HEK293 (cell line): ENCODE data around the gene FSD2.
A peak's percentile ranks its signal among the peaks of the same experiment; 100 is the strongest.

Source experiments
- KLF8 ChIP-seq: fragments of 450-650 bp; formaldehyde crosslinking; IDR thresholded peaks from 2 replicates; pipeline ENCODE4 v1.5.1; 2016; ENCODE audit warnings: missing biosample characterization, missing genetic modification characterization
- MEIS1 ChIP-seq: sonication (generic); formaldehyde crosslinking; IDR thresholded peaks from 2 replicates; pipeline ENCODE4 v1.8.1; 2022; ENCODE audit warnings: missing genetic modification reagents, mild to moderate bottlenecking, borderline replicate concordance
- MZF1 ChIP-seq: fragments of 450-650 bp; formaldehyde crosslinking; IDR thresholded peaks from 2 replicates; pipeline ENCODE4 v1.5.1; 2017; ENCODE audit warnings: missing biosample characterization, missing genetic modification characterization, borderline replicate concordance
- PRDM1 ChIP-seq: fragments of 450-650 bp; formaldehyde crosslinking; IDR thresholded peaks from 2 replicates; pipeline ENCODE4; 2016; ENCODE audit warnings: missing biosample characterization, missing genetic modification characterization
- SP7 ChIP-seq: fragments of 450-650 bp; formaldehyde crosslinking; IDR thresholded peaks from 2 replicates; pipeline ENCODE4 v1.5.1; 2016; ENCODE audit warnings: missing biosample characterization, missing genetic modification characterization
- ZBTB48 ChIP-seq: fragments of 450-650 bp; formaldehyde crosslinking; IDR thresholded peaks from 2 replicates; pipeline ENCODE4 v1.5.1; 2016; ENCODE audit warnings: missing biosample characterization, missing genetic modification characterization
- ZNF133 ChIP-seq: fragments of 450-650 bp; formaldehyde crosslinking; IDR thresholded peaks from 2 replicates; pipeline ENCODE4 v1.5.1; 2016; ENCODE audit warnings: missing biosample characterization, missing genetic modification characterization
- ZNF404 ChIP-seq: fragments of 450-650 bp; formaldehyde crosslinking; IDR thresholded peaks from 2 replicates; pipeline ENCODE4 v1.5.1; 2017; ENCODE audit warnings: missing biosample characterization, missing genetic modification characterization
- ZNF560 ChIP-seq: fragments of 450-650 bp; formaldehyde crosslinking; IDR thresholded peaks from 2 replicates; pipeline ENCODE4 v1.5.1; 2017; ENCODE audit warnings: missing biosample characterization, missing genetic modification characterization, borderline replicate concordance
- ZNF660 ChIP-seq: fragments of 450-650 bp; IDR thresholded peaks from 2 replicates; pipeline ENCODE4 v1.5.1; 2018; ENCODE audit warnings: missing biosample characterization, mild to moderate bottlenecking, missing genetic modification characterization
- ZNF664 ChIP-seq: fragments of 450-650 bp; formaldehyde crosslinking; IDR thresholded peaks from 2 replicates; pipeline ENCODE4 v1.5.1; 2016; ENCODE audit warnings: missing biosample characterization, missing genetic modification characterization
- ZNF670 ChIP-seq: fragments of 450-650 bp; formaldehyde crosslinking; IDR thresholded peaks from 2 replicates; pipeline ENCODE4 v1.5.1; 2016; ENCODE audit warnings: missing biosample characterization, missing genetic modification characterization, low read depth
- ZNF777 ChIP-seq: fragments of 450-650 bp; formaldehyde crosslinking; IDR thresholded peaks from 2 replicates; pipeline ENCODE4 v1.5.1; 2017; ENCODE audit warnings: missing biosample characterization, missing genetic modification characterization, borderline replicate concordance
- ZNF785 ChIP-seq: fragments of 450-650 bp; formaldehyde crosslinking; IDR thresholded peaks from 2 replicates; pipeline ENCODE4 v1.5.1; 2016; ENCODE audit warnings: missing biosample characterization, missing genetic modification characterization
- TF ChIP-seq, protein P1 (sequence below): fragments of 450-650 bp; formaldehyde crosslinking; conservative IDR thresholded peaks from 2 replicates; pipeline ENCODE4 v1.5.1; 2016; ENCODE audit warnings: low read depth, missing biosample characterization, missing genetic modification characterization
- TF ChIP-seq, protein P2 (sequence below): fragments of 450-650 bp; formaldehyde crosslinking; IDR thresholded peaks from 2 replicates; pipeline ENCODE4 v1.5.1; 2016; ENCODE audit warnings: missing biosample characterization, missing genetic modification characterization, low read depth
- TF ChIP-seq, protein P3 (sequence below): fragments of 450-650 bp; formaldehyde crosslinking; conservative IDR thresholded peaks from 2 replicates; pipeline ENCODE4 v1.5.1; 2016; ENCODE audit warnings: low read depth, missing biosample characterization, missing genetic modification characterization
- TF ChIP-seq, protein P4 (sequence below): fragments of 450-650 bp; formaldehyde crosslinking; IDR thresholded peaks from 2 replicates; pipeline ENCODE4 v1.5.1; 2016; ENCODE audit warnings: missing biosample characterization, missing genetic modification characterization, borderline replicate concordance
- TF ChIP-seq, protein P5 (sequence below): fragments of 450-650 bp; formaldehyde crosslinking; IDR thresholded peaks from 2 replicates; pipeline ENCODE4 v1.5.0; 2017; ENCODE audit warnings: missing biosample characterization, missing genetic modification characterization, borderline replicate concordance
- TF ChIP-seq, protein P6 (sequence below): fragments of 450-650 bp; formaldehyde crosslinking; IDR thresholded peaks from 2 replicates; pipeline ENCODE4 v1.5.1; 2016; ENCODE audit warnings: missing biosample characterization, missing genetic modification characterization

Gene FSD2

DNA sequence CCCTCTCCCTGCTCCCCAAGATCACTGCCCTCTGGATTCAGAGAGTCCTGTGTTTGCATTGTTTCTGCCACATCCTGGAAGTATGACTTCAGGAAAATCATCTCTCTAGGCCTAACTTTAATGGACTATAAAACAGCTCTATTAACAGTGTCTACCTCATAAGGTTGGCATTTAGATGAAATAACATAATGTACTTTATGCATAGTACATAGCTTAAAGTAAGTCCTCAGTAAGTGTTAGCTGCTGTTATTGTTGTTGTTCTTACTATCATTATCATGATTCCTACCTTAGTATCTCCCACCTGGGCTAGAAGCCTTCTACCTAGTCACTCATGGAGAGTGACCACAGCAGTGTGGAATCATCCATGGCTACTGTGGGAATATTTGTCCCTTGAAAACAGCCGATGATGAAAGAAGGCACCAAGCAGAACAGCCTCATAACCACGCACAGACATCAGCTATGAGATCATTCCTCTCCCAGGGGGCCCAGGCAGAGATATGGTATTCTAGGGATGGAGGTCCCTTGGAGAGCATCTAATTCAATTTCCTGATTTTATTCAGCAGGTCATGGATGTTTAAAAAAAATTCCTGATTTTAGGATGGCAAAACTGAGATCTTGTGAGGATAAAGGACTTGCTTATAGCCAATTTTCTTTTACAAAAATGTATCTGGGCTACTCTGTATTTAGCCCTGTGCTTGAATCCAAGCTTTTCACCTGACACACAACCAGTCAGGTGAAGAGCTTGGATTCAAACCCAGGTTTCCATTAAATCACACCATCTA lies 1.9 kb downstream of the FSD2 start (continued):
- TF ChIP-seq SP7 (tag by site-specific recombination) (peak; percentile 25; the same call in 1 of the 2 replicates), ZNF777 (no peak), ZNF785 (tag by site-specific recombination) (no peak), ZBTB48 (peak; percentile 75), MEIS1 (CRISPR knock-in tag) (no peak), ZNF560 (tag by site-specific recombination) (no peak), PRDM1 (tag by site-specific recombination) (no peak), ZNF660 (peak; percentile 65), ZNF664 (tag by site-specific recombination) (peak; percentile 94), ZNF670 (tag by site-specific recombination) (no peak), KLF8 (0 out of 2 replicates have a peak, but pooled peaks have one; percentile 38), ZNF404 (no peak), ZNF133 (tag by site-specific recombination) (no peak), MZF1 (no peak)
- TF ChIP-seq, protein P1, sequence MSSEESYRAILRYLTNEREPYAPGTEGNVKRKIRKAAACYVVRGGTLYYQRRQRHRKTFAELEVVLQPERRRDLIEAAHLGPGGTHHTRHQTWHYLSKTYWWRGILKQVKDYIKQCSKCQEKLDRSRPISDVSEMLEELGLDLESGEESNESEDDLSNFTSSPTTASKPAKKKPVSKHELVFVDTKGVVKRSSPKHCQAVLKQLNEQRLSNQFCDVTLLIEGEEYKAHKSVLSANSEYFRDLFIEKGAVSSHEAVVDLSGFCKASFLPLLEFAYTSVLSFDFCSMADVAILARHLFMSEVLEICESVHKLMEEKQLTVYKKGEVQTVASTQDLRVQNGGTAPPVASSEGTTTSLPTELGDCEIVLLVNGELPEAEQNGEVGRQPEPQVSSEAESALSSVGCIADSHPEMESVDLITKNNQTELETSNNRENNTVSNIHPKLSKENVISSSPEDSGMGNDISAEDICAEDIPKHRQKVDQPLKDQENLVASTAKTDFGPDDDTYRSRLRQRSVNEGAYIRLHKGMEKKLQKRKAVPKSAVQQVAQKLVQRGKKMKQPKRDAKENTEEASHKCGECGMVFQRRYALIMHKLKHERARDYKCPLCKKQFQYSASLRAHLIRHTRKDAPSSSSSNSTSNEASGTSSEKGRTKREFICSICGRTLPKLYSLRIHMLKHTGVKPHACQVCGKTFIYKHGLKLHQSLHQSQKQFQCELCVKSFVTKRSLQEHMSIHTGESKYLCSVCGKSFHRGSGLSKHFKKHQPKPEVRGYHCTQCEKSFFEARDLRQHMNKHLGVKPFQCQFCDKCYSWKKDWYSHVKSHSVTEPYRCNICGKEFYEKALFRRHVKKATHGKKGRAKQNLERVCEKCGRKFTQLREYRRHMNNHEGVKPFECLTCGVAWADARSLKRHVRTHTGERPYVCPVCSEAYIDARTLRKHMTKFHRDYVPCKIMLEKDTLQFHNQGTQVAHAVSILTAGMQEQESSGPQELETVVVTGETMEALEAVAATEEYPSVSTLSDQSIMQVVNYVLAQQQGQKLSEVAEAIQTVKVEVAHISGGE = no peak
- TF ChIP-seq, protein P2, sequence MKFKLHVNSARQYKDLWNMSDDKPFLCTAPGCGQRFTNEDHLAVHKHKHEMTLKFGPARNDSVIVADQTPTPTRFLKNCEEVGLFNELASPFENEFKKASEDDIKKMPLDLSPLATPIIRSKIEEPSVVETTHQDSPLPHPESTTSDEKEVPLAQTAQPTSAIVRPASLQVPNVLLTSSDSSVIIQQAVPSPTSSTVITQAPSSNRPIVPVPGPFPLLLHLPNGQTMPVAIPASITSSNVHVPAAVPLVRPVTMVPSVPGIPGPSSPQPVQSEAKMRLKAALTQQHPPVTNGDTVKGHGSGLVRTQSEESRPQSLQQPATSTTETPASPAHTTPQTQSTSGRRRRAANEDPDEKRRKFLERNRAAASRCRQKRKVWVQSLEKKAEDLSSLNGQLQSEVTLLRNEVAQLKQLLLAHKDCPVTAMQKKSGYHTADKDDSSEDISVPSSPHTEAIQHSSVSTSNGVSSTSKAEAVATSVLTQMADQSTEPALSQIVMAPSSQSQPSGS (tag by site-specific recombination) = peak; percentile 46; the same call in 1 of the 2 replicates
- TF ChIP-seq, protein P3, sequence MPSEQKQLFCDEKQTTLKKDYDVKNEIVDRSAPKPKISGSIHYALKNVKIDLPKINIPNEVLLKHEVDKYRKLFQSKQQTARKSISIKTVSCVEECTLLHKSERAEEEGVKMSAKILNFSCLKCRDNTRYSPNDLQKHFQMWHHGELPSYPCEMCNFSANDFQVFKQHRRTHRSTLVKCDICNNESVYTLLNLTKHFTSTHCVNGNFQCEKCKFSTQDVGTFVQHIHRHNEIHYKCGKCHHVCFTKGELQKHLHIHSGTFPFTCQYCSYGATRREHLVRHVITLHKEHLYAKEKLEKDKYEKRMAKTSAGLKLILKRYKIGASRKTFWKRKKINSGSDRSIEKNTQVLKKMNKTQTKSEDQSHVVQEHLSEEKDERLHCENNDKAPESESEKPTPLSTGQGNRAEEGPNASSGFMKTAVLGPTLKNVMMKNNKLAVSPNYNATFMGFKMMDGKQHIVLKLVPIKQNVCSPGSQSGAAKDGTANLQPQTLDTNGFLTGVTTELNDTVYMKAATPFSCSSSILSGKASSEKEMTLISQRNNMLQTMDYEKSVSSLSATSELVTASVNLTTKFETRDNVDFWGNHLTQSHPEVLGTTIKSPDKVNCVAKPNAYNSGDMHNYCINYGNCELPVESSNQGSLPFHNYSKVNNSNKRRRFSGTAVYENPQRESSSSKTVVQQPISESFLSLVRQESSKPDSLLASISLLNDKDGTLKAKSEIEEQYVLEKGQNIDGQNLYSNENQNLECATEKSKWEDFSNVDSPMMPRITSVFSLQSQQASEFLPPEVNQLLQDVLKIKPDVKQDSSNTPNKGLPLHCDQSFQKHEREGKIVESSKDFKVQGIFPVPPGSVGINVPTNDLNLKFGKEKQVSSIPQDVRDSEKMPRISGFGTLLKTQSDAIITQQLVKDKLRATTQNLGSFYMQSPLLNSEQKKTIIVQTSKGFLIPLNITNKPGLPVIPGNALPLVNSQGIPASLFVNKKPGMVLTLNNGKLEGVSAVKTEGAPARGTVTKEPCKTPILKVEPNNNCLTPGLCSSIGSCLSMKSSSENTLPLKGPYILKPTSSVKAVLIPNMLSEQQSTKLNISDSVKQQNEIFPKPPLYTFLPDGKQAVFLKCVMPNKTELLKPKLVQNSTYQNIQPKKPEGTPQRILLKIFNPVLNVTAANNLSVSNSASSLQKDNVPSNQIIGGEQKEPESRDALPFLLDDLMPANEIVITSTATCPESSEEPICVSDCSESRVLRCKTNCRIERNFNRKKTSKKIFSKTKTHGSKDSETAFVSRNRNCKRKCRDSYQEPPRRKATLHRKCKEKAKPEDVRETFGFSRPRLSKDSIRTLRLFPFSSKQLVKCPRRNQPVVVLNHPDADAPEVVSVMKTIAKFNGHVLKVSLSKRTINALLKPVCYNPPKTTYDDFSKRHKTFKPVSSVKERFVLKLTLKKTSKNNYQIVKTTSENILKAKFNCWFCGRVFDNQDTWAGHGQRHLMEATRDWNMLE (tag by site-specific recombination) = no peak; the same call in 1 of the 2 replicates
- TF ChIP-seq, protein P4, sequence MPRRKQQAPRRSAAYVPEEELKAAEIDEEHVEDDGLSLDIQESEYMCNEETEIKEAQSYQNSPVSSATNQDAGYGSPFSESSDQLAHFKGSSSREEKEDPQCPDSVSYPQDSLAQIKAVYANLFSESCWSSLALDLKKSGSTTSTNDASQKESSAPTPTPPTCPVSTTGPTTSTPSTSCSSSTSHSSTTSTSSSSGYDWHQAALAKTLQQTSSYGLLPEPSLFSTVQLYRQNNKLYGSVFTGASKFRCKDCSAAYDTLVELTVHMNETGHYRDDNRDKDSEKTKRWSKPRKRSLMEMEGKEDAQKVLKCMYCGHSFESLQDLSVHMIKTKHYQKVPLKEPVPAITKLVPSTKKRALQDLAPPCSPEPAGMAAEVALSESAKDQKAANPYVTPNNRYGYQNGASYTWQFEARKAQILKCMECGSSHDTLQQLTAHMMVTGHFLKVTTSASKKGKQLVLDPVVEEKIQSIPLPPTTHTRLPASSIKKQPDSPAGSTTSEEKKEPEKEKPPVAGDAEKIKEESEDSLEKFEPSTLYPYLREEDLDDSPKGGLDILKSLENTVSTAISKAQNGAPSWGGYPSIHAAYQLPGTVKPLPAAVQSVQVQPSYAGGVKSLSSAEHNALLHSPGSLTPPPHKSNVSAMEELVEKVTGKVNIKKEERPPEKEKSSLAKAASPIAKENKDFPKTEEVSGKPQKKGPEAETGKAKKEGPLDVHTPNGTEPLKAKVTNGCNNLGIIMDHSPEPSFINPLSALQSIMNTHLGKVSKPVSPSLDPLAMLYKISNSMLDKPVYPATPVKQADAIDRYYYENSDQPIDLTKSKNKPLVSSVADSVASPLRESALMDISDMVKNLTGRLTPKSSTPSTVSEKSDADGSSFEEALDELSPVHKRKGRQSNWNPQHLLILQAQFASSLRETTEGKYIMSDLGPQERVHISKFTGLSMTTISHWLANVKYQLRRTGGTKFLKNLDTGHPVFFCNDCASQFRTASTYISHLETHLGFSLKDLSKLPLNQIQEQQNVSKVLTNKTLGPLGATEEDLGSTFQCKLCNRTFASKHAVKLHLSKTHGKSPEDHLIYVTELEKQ (tag by site-specific recombination) = no peak
- TF ChIP-seq, protein P5, sequence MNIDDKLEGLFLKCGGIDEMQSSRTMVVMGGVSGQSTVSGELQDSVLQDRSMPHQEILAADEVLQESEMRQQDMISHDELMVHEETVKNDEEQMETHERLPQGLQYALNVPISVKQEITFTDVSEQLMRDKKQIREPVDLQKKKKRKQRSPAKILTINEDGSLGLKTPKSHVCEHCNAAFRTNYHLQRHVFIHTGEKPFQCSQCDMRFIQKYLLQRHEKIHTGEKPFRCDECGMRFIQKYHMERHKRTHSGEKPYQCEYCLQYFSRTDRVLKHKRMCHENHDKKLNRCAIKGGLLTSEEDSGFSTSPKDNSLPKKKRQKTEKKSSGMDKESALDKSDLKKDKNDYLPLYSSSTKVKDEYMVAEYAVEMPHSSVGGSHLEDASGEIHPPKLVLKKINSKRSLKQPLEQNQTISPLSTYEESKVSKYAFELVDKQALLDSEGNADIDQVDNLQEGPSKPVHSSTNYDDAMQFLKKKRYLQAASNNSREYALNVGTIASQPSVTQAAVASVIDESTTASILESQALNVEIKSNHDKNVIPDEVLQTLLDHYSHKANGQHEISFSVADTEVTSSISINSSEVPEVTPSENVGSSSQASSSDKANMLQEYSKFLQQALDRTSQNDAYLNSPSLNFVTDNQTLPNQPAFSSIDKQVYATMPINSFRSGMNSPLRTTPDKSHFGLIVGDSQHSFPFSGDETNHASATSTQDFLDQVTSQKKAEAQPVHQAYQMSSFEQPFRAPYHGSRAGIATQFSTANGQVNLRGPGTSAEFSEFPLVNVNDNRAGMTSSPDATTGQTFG (tag by site-specific recombination) = no peak
- TF ChIP-seq, protein P6, sequence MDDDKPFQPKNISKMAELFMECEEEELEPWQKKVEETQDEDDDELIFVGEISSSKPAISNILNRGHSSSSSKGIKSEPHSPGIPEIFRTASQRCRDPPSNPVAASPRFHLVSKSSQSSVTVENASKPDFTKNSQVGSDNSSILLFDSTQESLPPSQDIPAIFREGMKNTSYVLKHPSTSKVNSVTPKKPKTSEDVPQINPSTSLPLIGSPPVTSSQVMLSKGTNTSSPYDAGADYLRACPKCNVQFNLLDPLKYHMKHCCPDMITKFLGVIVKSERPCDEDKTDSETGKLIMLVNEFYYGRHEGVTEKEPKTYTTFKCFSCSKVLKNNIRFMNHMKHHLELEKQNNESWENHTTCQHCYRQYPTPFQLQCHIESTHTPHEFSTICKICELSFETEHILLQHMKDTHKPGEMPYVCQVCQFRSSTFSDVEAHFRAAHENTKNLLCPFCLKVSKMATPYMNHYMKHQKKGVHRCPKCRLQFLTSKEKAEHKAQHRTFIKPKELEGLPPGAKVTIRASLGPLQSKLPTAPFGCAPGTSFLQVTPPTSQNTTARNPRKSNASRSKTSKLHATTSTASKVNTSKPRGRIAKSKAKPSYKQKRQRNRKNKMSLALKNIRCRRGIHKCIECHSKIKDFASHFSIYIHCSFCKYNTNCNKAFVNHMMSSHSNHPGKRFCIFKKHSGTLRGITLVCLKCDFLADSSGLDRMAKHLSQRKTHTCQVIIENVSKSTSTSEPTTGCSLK (tag by site-specific recombination) = no peak
